ENCODE data around the gene CSMD2. TPM values are rescaled to one million over a fixed set of nuclear protein-coding genes. Genes with fewer than 3 reads are reported as not detected.

CSMD2 gene
- polyA plus RNA-seq, 1 of the 3 experiments (the other 2 are of a cell fraction): not detected

- H3K9me2 ChIP-seq: no peaks in the 10 kb centered on the region
- H3K36me3 ChIP-seq (replicated peaks in 1 of 2; ENCODE audit: control insufficient read depth in 1 of 2, insufficient read depth in 2 of 2, low read length in 1 of 2): no peaks in the 10 kb centered on the region
- H3K4me2 ChIP-seq: no peak overlapping the region
- no peak for TF ChIP-seq SIN3A (IDR thresholded peaks at IDR 0.05; ENCODE audit: borderline replicate concordance, low read depth, low read length)
- no peak for TF ChIP-seq TAF1 (IDR thresholded peaks at IDR 0.05; ENCODE audit: borderline replicate concordance, low read depth, low read length)
- TF ChIP-seq GATA2 (CRISPR knock-in tag; IDR thresholded peaks at IDR 0.05): no peak
- no peak for TF ChIP-seq NRF1 (IDR thresholded peaks at IDR 0.05; ENCODE audit: low read depth, low read length)
- TF ChIP-seq ZBTB33 (IDR thresholded peaks at IDR 0.05; ENCODE audit: borderline replicate concordance, low read depth): no peak
- no peak for TF ChIP-seq CHD2 (IDR thresholded peaks at IDR 0.05; ENCODE audit: low read length, partially characterized antibody)
- TF ChIP-seq JUND (IDR thresholded peaks at IDR 0.05): no peak
- TF ChIP-seq, protein P1, sequence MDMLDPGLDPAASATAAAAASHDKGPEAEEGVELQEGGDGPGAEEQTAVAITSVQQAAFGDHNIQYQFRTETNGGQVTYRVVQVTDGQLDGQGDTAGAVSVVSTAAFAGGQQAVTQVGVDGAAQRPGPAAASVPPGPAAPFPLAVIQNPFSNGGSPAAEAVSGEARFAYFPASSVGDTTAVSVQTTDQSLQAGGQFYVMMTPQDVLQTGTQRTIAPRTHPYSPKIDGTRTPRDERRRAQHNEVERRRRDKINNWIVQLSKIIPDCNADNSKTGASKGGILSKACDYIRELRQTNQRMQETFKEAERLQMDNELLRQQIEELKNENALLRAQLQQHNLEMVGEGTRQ (IDR thresholded peaks at IDR 0.05; ENCODE audit: borderline replicate concordance, low read depth, low read length): no peak
- TF ChIP-seq, protein P2, sequence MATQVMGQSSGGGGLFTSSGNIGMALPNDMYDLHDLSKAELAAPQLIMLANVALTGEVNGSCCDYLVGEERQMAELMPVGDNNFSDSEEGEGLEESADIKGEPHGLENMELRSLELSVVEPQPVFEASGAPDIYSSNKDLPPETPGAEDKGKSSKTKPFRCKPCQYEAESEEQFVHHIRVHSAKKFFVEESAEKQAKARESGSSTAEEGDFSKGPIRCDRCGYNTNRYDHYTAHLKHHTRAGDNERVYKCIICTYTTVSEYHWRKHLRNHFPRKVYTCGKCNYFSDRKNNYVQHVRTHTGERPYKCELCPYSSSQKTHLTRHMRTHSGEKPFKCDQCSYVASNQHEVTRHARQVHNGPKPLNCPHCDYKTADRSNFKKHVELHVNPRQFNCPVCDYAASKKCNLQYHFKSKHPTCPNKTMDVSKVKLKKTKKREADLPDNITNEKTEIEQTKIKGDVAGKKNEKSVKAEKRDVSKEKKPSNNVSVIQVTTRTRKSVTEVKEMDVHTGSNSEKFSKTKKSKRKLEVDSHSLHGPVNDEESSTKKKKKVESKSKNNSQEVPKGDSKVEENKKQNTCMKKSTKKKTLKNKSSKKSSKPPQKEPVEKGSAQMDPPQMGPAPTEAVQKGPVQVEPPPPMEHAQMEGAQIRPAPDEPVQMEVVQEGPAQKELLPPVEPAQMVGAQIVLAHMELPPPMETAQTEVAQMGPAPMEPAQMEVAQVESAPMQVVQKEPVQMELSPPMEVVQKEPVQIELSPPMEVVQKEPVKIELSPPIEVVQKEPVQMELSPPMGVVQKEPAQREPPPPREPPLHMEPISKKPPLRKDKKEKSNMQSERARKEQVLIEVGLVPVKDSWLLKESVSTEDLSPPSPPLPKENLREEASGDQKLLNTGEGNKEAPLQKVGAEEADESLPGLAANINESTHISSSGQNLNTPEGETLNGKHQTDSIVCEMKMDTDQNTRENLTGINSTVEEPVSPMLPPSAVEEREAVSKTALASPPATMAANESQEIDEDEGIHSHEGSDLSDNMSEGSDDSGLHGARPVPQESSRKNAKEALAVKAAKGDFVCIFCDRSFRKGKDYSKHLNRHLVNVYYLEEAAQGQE (IDR thresholded peaks at IDR 0.05; ENCODE audit: low read depth, low read length): no peak
- H3K4me1 ChIP-seq (ENCODE audit: control insufficient read depth in 1 of 2, insufficient read depth in 2 of 2, low read depth in 1 of 2, low read length in 1 of 2): no peaks in the 10 kb centered on the region; a peak in 1 of 4 replicates
- H3K27ac ChIP-seq (ENCODE audit: low read depth in 2 of 2, low read length in 1 of 2): no peak overlapping the region
- H3F3A ChIP-seq (replicated peaks; ENCODE audit: insufficient read depth): no peaks in the 10 kb centered on the region
- H4K20me1 ChIP-seq (ENCODE audit: insufficient read depth): no peaks in the 10 kb centered on the region
- H3K79me2 ChIP-seq (ENCODE audit: insufficient read depth): no peaks in the 10 kb centered on the region
- ChIA-PET CTCF (interaction anchor here (1.4 to 1.9 kb wide), 3 partner anchors 13 to 495 kb away, joined by 6 to 7 read pairs (median 7); no protein-coding TSS in a partner anchor), POLR2A (no interaction called here)
- H3K9ac ChIP-seq: no peak overlapping the region
- H3K27me3 ChIP-seq (ENCODE audit: insufficient read depth): no peaks in the 10 kb centered on the region
- no peak for DNase-seq
- H2AFZ ChIP-seq (ENCODE audit: low read depth): no peak overlapping the region
- H3K9me3 ChIP-seq: no peaks in the 10 kb centered on the region
- no peak overlapping the region for H3K4me3 ChIP-seq (ENCODE audit: low read depth in 2 of 2, low read length in 1 of 2)
- 37% methylated on average over 14 of the region's 14 CpGs for WGBS (ENCODE audit: low lambda C conversion rate)
Observed at GRCh38 chr1:33667386-33668282, 497.4 kb downstream of the CSMD2 start.
